Measurements from ENCODE around the gene ASB2. TPM values are rescaled to one million over a fixed set of nuclear protein-coding genes. Genes with fewer than 3 reads are reported as not detected.

ASB2 gene
- total RNA-seq, 1 experiment from 2014 or later: not detected

GRCh38 chr14:93901813-93902212 is 74.6 kb downstream of the ASB2 start:
- Mint-ChIP-seq H3K27me3 (ENCODE audit: insufficient read depth, unreplicated experiment) (no peaks in the 10 kb centered on the region), H3K4me3 (ENCODE audit: unreplicated experiment) (no peak overlapping the region), H3K36me3 (ENCODE audit: insufficient read depth, unreplicated experiment) (no peaks in the 10 kb centered on the region), H3K9me3 (ENCODE audit: unreplicated experiment) (no peaks in the 10 kb centered on the region), H3K4me1 (ENCODE audit: low read depth, unreplicated experiment) (peaks cover 16% of the 10 kb centered on the region), H3K27ac (ENCODE audit: unreplicated experiment) (peak overlapping the region; percentile 31)
- ChIA-PET POLR2A (no interaction called here), CTCF (interaction anchor here (1.5 kb wide), 1 partner anchor 253 kb away, joined by 4 read pairs; no protein-coding TSS in a partner anchor)
- H3K4me3 ChIP-seq (ENCODE audit: low read depth, low read length): no peak overlapping the region
- peak; percentile 13 to 43 for DNase-seq
- BruUV-seq (replicated peaks): no TSS peak
- intact Hi-C loops (cut with micrococcal nuclease; ENCODE audit: unreplicated experiment): no loop called here
- H3K36me3 ChIP-seq (ENCODE audit: control insufficient read depth, insufficient read depth, low read length): no peaks in the 10 kb centered on the region
- TF ChIP-seq CTCF (IDR thresholded peaks at IDR 0.05; ENCODE audit: insufficient read depth in 1 of 2, low read depth in 1 of 2, low read length in 1 of 2, severe bottlenecking in 1 of 2, unreplicated experiment in 1 of 2): no peak
- peaks cover 17% of the 10 kb centered on the region for H3K4me1 ChIP-seq
- H3K27me3 ChIP-seq (replicated peaks; ENCODE audit: control insufficient read depth, insufficient read depth, low read length): no peaks in the 10 kb centered on the region
- no peaks in the 10 kb centered on the region for H3K9me3 ChIP-seq

GRCh38 chr14:93898731-93899130 is 77.6 kb downstream of the ASB2 start:
- H3K36me3 ChIP-seq (ENCODE audit: control insufficient read depth, insufficient read depth, low read length): no peaks in the 10 kb centered on the region
- Mint-ChIP-seq H3K4me3 (ENCODE audit: unreplicated experiment) (no peak overlapping the region), H3K27ac (ENCODE audit: unreplicated experiment) (no peak overlapping the region), H3K9me3 (ENCODE audit: unreplicated experiment) (no peaks in the 10 kb centered on the region), H3K4me1 (ENCODE audit: low read depth, unreplicated experiment) (peaks cover 7% of the 10 kb centered on the region), H3K36me3 (ENCODE audit: insufficient read depth, unreplicated experiment) (no peaks in the 10 kb centered on the region), H3K27me3 (ENCODE audit: insufficient read depth, unreplicated experiment) (no peaks in the 10 kb centered on the region)
- no peaks in the 10 kb centered on the region for H3K27me3 ChIP-seq (replicated peaks; ENCODE audit: control insufficient read depth, insufficient read depth, low read length)
- no peak for DNase-seq
- no peak for TF ChIP-seq CTCF (IDR thresholded peaks at IDR 0.05; ENCODE audit: insufficient read depth in 1 of 2, low read depth in 1 of 2, low read length in 1 of 2, severe bottlenecking in 1 of 2, unreplicated experiment in 1 of 2)
- peaks cover 17% of the 10 kb centered on the region for H3K4me1 ChIP-seq
- ChIA-PET POLR2A (no interaction called here), CTCF (no interaction called here)
- no peaks in the 10 kb centered on the region for H3K9me3 ChIP-seq
- H3K4me3 ChIP-seq (ENCODE audit: low read depth, low read length): no peak overlapping the region
- BruUV-seq (replicated peaks): no TSS peak
- intact Hi-C loops (cut with micrococcal nuclease; ENCODE audit: unreplicated experiment): no loop called here

DNA sequence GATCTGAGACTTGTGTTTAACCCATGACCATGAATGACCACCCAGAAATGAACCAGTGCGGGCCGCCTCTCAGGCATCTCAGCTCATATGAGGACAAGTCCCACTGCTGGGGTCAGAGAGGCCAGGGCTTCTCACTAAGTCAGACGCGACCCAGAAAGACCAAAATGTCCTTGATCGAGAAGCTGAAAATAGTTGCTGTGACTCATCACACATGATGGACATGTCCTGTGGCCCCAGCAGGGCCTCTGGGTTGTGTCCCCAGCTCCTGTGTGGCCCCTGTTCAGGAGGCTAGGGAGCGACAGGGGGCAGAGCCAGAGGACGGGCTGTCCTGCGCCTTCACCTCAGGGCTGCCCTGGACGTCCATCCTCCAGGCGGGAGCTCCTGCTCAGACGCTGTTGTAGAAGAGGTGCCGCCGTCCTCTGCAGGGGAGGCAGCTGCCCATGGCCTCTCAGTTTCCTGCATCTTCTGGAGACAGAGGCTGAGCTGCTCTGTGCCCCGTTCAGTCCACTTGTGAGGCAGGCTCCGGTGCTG is 78.2 kb downstream of the ASB2 start:
- no peaks in the 10 kb centered on the region for H3K27me3 Mint-ChIP-seq (ENCODE audit: insufficient read depth, unreplicated experiment)
- intact Hi-C loops (cut with micrococcal nuclease; ENCODE audit: unreplicated experiment): no loop called here
- Histone ChIP-seq H3K27me3 (replicated peaks; ENCODE audit: control insufficient read depth, insufficient read depth, low read length) (no peaks in the 10 kb centered on the region), H3K4me1 (peaks cover 17% of the 10 kb centered on the region), H3K36me3 (ENCODE audit: control insufficient read depth, insufficient read depth, low read length) (no peaks in the 10 kb centered on the region), H3K9me3 (no peaks in the 10 kb centered on the region), H3K4me3 (ENCODE audit: low read depth, low read length) (no peak overlapping the region)
- H3K36me3 Mint-ChIP-seq (ENCODE audit: insufficient read depth, unreplicated experiment): no peaks in the 10 kb centered on the region
- CTCF ChIA-PET: interaction anchor here (0.8 kb wide), 1 partner anchor 9 kb away, joined by 5 read pairs; no protein-coding TSS in a partner anchor
- no peaks in the 10 kb centered on the region for H3K9me3 Mint-ChIP-seq (ENCODE audit: unreplicated experiment)
- no peak overlapping the region for H3K4me3 Mint-ChIP-seq (ENCODE audit: unreplicated experiment)
- no peak for TF ChIP-seq CTCF (IDR thresholded peaks at IDR 0.05; ENCODE audit: insufficient read depth in 1 of 2, low read depth in 1 of 2, low read length in 1 of 2, severe bottlenecking in 1 of 2, unreplicated experiment in 1 of 2)
- no peak overlapping the region for H3K27ac Mint-ChIP-seq (ENCODE audit: unreplicated experiment)
- DNase-seq: no peak
- POLR2A ChIA-PET: no interaction called here
- BruUV-seq (replicated peaks): no TSS peak
- H3K4me1 Mint-ChIP-seq (ENCODE audit: low read depth, unreplicated experiment): peaks cover 1% of the 10 kb centered on the region
